Hematopoietic multipotent progenitor cell treated with erythropoietin and hydrocortisone succinate and interleukin-3 and kit ligand, for 15 days (in vitro differentiated cells): ENCODE data around the gene S100A2.
"Not testable (repeated sequence)": the region's sequence is repeated elsewhere in the genome, so short reads cannot be mapped to it uniquely, and the experiment has no call there.

Source experiments
- DNase-seq: peaks from one replicate; pipeline ENCODE4 v3.0.0-alpha.2; 2015; ENCODE audit warnings: low spot score

Gene S100A2

GRCh38 chr1:153588482-153588881, 22.8 kb upstream of the S100A2 start:
- no peak for DNase-seq

GRCh38 chr1:153588033-153588432, 22.4 kb upstream of the S100A2 start:
- not testable (repeated sequence) for DNase-seq

DNA sequence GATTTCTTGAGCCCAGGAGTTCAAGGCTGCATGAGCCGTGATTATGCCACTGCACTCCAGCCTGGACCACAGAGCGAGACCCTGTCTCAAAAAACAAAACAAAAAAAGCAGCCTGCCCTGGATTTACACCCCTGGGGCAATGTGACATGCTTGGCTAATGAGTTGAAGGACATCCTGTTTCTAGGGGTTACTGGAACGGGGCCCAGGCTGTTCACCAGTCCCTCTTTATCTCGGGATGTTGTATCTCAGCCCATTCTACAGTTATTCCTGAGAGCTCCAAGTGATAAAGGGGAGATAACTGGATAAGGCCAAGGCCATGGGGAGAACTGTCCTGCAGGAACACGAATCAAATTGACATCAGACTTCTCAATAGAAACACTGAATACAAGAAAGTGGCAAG, 21.7 kb upstream of the S100A2 start:
- DNase-seq = no peak

DNA sequence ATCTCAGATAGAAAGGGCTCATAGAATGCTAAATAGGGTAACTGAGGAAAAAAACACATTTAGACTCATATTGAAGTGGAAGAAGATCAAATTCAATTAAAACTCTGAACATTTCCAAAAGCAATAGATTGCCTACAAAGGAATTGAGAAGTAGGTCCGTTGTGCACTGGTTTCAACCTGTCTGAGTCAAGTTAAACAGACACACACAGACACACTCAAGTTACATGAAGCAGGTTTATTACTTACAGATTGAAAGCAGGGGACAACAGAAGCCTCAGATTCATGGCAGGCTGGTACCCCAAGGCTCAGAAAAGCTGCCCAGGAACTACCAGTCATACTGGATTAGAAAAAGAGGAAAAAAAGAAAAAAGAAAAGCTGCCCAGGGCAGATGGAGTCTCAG, 20.7 kb upstream of the S100A2 start:
- DNase-seq = no peak

DNA sequence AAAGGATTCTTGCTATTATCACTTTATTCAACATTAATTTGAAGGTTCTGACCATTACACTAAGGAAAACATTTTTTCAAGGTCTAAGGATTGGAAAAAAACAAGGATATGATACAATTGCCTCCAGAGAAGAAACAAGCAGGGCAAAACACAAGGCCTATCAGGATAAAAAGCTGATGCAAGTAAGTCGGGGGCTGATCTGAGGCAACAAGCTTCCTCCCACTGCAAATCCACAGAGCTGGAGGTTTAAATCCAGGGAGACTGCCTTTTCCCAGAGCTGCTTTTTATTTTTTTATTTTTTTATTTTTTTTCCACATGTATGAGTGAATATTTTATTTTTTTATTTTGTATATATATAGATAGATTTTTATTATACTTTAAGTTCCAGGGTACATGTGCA, 19.4 kb upstream of the S100A2 start:
- no peak for DNase-seq

DNA sequence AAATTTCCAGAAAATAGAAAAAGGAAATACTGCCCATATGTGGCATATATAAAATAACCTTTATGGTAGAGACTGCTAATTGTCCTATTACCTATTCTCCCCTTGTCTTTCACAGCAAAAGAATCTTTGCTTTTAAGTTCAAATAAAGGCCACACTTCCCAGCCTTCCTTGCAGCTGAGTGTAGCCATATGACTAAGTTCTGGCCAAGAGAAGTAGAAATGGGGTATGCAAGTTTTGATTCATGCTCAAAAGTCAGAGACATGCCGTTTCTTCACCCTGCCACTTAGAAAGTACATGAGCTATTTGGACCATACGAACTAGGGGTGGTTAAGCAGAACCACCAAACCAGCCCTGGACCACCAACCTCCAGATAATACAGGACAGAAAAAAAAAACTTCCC, 18.3 kb upstream of the S100A2 start:
- no peak for DNase-seq

GRCh38 chr1:153583514-153583913, 17.9 kb upstream of the S100A2 start:
- DNase-seq = not testable (repeated sequence)

DNA sequence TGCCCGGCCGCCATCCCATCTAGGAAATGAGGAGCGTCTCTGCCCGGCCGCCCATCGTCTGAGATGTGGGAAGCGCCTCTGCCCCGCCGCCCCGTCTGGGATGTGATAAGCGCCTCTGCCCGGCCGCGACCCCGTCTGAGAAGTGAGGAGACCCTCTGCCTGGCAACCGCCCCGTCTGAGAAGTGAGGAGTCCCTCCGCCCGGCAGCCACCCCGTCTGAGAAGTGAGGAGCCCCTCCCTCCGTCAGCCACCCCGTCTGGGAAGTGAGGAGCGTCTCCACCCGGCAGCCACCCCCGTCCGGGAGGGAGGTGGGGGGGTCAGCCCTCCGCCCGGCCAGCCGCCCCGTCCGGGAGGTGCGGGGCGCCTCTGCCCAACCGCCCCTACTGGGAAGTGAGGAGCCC, 17.2 kb upstream of the S100A2 start:
- not testable (repeated sequence) for DNase-seq

- DNase-seq = no peak
These were observed 13.3 kb upstream of the S100A2 start for GRCh38 chr1:153578936-153579335.

- DNase-seq = no peak
These were observed 12.8 kb upstream of the S100A2 start for GRCh38 chr1:153578490-153578889.

DNA sequence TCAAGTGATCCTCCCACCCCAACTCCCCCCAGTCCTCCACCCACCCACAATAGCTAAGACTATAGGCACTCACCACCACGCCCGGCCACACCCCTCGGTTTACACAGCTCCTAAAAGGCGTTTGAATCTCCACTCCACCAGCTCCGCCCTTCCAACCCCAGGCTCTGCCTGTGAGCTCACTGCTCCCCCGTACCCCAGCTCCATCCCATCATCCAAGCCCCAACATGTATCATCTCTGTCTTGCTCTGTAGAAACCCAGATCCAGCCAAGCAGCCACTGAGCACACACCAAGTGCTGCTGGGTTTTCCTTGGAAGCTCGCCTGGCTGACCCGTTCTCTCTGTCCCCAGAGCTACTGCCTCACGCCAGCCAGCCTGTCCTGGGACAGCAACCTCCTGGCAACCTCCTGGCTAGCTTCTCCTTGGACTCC, 12.0 kb upstream of the S100A2 start:
- no peak for DNase-seq

- DNase-seq = no peak
These were observed 11.5 kb upstream of the S100A2 start for GRCh38 chr1:153577138-153577537.

DNA sequence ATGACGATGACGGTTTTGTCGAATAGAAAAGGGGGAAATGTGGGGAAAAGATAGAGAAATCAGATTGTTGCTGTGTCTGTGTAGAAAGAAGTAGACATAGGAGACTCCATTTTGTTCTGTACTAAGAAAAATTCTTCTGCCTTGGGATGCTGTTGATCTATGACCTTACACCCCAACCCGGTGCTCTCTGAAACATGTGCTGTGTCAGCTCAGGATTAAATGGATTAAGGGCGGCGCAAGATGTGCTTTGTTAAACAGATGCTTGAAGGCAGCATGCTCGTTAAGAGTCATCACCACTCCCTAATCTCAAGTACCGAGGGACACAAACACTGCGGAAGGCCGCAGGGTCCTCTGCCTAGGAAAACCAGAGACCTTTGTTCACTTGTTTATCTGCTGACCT, 9.9 kb upstream of the S100A2 start:
- not testable (repeated sequence) for DNase-seq

GRCh38 chr1:153575081-153575491, 9.4 kb upstream of the S100A2 start:
- DNase-seq = not testable (repeated sequence)

DNA sequence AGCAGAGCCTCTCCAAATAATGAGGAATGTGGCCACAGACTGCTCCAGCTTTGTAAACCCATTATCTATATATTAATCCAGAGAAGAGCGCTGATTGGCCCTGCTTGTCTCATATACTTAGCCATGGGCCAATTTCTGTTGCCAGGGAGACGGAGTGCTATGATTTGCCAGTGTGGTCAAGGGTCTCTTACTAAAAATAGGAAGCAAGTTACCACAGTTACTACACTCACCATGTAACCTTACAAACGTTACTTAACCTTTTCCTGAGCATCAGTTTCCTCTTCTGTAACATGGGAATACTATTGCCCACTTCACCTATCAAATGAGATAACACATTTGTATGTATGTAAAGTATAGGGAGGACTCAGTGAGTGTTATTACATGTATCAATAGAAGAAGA, 7.7 kb upstream of the S100A2 start:
- no peak for DNase-seq

- peak; percentile 46 for DNase-seq
These were observed 6.9 kb upstream of the S100A2 start for GRCh38 chr1:153572569-153573015.

DNA sequence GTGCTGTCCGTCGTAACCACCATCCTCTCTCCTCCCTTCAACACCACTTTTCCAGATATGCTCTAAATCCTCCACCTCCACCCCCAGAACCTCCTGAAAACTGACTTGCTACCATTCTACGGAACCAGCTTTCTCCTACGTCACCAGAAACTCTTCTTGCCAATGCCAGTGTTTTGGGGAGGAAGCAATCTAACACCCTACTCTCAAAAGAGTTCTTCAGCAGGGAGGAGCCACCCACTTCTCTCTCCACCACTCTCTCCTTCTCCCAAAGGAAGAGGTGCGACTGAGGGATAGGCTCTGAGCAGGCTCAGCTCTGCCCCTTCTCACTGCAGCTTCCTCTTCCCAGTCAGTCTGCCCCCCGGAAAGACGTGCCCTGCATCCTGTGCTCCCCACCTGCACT, 6.1 kb upstream of the S100A2 start:
- DNase-seq = no peak

- no peak for DNase-seq
These were observed 5.2 kb upstream of the S100A2 start for GRCh38 chr1:153570874-153571273.

- DNase-seq = no peak
These were observed 3.8 kb upstream of the S100A2 start for GRCh38 chr1:153569465-153569864.

GRCh38 chr1:153568367-153569099, 2.9 kb upstream of the S100A2 start:
- peak; percentile 87 for DNase-seq

GRCh38 chr1:153567621-153568366, 2.1 kb upstream of the S100A2 start:
- no peak for DNase-seq

DNA sequence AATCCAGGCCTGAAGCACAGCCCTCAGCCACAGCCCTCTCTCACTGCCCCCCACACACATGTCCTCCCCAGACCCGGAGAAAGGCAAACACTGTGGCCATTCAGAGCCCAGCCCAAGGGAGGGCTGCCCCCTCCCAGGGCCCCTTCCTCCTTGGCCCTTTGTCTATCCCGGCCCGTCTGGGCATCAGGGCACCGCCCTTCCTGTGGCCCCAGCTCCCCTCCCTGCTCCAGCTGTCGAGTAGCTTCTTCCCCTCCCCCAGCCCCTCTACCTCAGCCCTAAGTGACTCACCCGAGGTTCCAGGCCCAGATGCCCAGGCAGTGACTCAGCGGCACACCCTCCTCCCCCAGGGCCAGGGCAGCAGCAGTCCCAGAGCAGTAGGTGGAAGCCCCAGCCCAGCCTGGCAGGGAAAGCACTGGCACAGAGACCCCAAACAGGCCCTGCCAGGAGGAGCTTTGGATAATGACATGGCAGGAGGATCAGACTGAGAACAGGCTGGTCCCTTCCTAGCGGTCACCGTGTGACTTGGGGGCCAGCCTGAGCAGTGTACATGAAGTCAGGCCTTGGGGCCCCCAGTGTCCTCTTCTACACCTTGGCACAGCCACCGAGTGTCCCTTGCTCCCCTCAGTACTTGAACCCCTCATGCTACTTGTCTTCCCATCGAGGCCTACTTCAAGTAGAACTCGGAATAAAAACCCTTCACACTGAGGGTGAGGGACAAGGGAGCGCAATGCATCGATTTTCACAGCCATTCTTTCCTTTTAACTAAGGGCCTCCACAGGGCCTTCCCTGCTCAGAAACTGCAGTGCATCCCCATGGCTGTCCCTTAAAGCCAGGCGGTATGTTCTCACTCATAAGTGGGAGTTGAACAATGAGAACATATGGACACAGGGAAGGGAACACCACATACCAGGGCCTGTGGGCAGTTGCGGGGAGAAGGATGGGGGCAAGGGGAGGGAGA, 1.0 kb upstream of the S100A2 start:
- peak; percentile 96 for DNase-seq
